GM12878 (cell line): Measurements from ENCODE around the gene RNF220. TPM values are rescaled to one million over a fixed set of nuclear protein-coding genes. Genes with fewer than 3 reads are reported as not detected.

Experiments used
- BACH1 ChIP-seq: fragments of 450-650 bp; IDR thresholded peaks from 2 replicates; pipeline ENCODE4 v1.6.1; 2017; ENCODE audit warnings: mild to moderate bottlenecking, borderline replicate concordance
- BCLAF1 ChIP-seq: fragments of 450-650 bp; IDR thresholded peaks from 2 replicates; pipeline ENCODE4 v1.6.1; 2017; ENCODE audit warnings: antibody characterized with exemption, mild to moderate bottlenecking, moderate library complexity
- CBFB ChIP-seq: IDR thresholded peaks from 2 replicates; pipeline ENCODE4 v1.6.1; 2016; ENCODE audit warnings: antibody characterized with exemption, low read depth
- KDM1A ChIP-seq: fragments of 200-600 bp; sonication (generic); IDR thresholded peaks from 2 replicates; pipeline ENCODE4 v1.6.1; 2016; ENCODE audit warnings: borderline replicate concordance
- MTA2 ChIP-seq: fragments of 450-650 bp; IDR thresholded peaks from 2 replicates; pipeline ENCODE4 v1.6.1; 2016; ENCODE audit warnings: low read depth, mild to moderate bottlenecking, moderate library complexity
- PAX5 ChIP-seq: IDR thresholded peaks from 2 replicates; pipeline ENCODE4 v1.6.1; 2011; ENCODE audit warnings: low read depth, low read length, borderline replicate concordance
- RAD51 ChIP-seq: fragments of 450-650 bp; IDR thresholded peaks from 2 replicates; pipeline ENCODE4 v1.6.1; 2016; ENCODE audit warnings: moderate library complexity, mild to moderate bottlenecking, inconsistent platforms
- RCOR1 ChIP-seq: conservative IDR thresholded peaks from 2 replicates; pipeline ENCODE4 v1.6.1; 2012; ENCODE audit warnings: low read depth, low read length, improper control_type of control experiment
- RUNX3 ChIP-seq: IDR thresholded peaks from 2 replicates; pipeline ENCODE4 v1.6.1; 2012; ENCODE audit warnings: low read length, inconsistent platforms
- SP1 ChIP-seq: IDR thresholded peaks from one replicate; pipeline ENCODE4 v1.6.1; 2011; ENCODE audit warnings: low read depth, low read length
- TAF1 ChIP-seq: IDR thresholded peaks from 2 replicates; pipeline ENCODE4 v1.6.1; 2011; ENCODE audit warnings: mild to moderate bottlenecking, low read depth, low read length, borderline replicate concordance
- YY1 ChIP-seq: IDR thresholded peaks from 2 replicates; pipeline ENCODE4 v1.6.1; 2011; ENCODE audit warnings: low read depth, mild to moderate bottlenecking, low read length
- polyA plus RNA-seq, 11 experiments: library from polyadenylated mRNA; depleted of rRNA in 4 of 11; unstranded in 6 of 11; stranded (reverse) in 5 of 11; fragments of >200 nt; fragmentation: Nextera tagmentation in 4 of 11; fragmentation: Illumina TruSeq in 1 of 11; extraction: Ambion mirVana in 4 of 11; extraction: Trizol in 1 of 11; gene quantifications; 1 replicate in 1 of 11; 2 replicates in 10 of 11; pipeline versions ENCODE4 v1.2.1 to v1.2.3, GENCODE V29; 2011 to 2016; ENCODE audit warnings: inconsistent platforms in 2 of 11, missing spikeins in 2 of 11, low read depth in 1 of 11
- total RNA-seq, 4 experiments: library from RNA; depleted of rRNA in 3 of 4; stranded (reverse); fragments of >200 nt in 3 of 4; fragmentation: Illumina TruSeq in 1 of 4; extraction: Trizol in 1 of 4; gene quantifications; 2 replicates each; pipeline versions ENCODE4 v1.2.1 to v1.2.3, GENCODE V29; 2013 to 2021
- TF ChIP-seq, protein P1 (sequence below): fragments of 450-650 bp; IDR thresholded peaks from 2 replicates; pipeline ENCODE4 v1.6.1; 2017; ENCODE audit warnings: mild to moderate bottlenecking, moderate library complexity
- TF ChIP-seq, protein P2 (sequence below): fragments of 450-650 bp; IDR thresholded peaks from 2 replicates; pipeline ENCODE4 v1.6.1; 2017; ENCODE audit warnings: mild to moderate bottlenecking, moderate library complexity

The RNF220 gene
- total and polyA plus RNA-seq, 10 of the 15 experiments (the other 5 are each of a cell fraction or from before 2014, with no cell fraction given): 4.6 to 84.1 (median 53.7) TPM

DNA sequence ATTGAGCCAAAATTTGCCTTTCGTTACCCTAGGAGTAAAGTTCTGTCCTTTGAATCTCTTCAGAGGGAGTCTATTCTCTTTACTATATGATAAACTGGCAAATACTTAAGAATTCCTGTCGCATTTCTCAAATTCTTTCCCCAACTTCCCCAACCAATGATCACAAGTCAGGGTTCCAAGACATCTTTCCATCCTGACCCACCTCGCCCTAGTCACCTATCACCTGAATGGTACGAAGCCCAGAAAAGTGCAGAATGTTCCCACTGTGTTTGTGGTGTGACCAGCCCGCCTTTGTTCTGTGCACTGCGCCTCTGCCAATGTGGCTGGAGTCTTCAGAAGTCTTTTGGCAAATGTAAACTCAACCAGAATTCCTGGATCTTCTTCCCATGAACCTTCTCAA, 132.5 kb downstream of the RNF220 start (continued):
- TF ChIP-seq, protein P1, sequence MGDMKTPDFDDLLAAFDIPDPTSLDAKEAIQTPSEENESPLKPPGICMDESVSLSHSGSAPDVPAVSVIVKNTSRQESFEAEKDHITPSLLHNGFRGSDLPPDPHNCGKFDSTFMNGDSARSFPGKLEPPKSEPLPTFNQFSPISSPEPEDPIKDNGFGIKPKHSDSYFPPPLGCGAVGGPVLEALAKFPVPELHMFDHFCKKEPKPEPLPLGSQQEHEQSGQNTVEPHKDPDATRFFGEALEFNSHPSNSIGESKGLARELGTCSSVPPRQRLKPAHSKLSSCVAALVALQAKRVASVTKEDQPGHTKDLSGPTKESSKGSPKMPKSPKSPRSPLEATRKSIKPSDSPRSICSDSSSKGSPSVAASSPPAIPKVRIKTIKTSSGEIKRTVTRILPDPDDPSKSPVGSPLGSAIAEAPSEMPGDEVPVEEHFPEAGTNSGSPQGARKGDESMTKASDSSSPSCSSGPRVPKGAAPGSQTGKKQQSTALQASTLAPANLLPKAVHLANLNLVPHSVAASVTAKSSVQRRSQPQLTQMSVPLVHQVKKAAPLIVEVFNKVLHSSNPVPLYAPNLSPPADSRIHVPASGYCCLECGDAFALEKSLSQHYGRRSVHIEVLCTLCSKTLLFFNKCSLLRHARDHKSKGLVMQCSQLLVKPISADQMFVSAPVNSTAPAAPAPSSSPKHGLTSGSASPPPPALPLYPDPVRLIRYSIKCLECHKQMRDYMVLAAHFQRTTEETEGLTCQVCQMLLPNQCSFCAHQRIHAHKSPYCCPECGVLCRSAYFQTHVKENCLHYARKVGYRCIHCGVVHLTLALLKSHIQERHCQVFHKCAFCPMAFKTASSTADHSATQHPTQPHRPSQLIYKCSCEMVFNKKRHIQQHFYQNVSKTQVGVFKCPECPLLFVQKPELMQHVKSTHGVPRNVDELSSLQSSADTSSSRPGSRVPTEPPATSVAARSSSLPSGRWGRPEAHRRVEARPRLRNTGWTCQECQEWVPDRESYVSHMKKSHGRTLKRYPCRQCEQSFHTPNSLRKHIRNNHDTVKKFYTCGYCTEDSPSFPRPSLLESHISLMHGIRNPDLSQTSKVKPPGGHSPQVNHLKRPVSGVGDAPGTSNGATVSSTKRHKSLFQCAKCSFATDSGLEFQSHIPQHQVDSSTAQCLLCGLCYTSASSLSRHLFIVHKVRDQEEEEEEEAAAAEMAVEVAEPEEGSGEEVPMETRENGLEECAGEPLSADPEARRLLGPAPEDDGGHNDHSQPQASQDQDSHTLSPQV: no peak
- TF ChIP-seq PAX5 (no peak), BACH1 (no peak), MTA2 (no peak), RUNX3 (no peak), RAD51 (no peak), RCOR1 (no peak), SP1 (no peak), CBFB (no peak), TAF1 (no peak), BCLAF1 (no peak), YY1 (no peak), KDM1A (no peak)
- TF ChIP-seq, protein P2, sequence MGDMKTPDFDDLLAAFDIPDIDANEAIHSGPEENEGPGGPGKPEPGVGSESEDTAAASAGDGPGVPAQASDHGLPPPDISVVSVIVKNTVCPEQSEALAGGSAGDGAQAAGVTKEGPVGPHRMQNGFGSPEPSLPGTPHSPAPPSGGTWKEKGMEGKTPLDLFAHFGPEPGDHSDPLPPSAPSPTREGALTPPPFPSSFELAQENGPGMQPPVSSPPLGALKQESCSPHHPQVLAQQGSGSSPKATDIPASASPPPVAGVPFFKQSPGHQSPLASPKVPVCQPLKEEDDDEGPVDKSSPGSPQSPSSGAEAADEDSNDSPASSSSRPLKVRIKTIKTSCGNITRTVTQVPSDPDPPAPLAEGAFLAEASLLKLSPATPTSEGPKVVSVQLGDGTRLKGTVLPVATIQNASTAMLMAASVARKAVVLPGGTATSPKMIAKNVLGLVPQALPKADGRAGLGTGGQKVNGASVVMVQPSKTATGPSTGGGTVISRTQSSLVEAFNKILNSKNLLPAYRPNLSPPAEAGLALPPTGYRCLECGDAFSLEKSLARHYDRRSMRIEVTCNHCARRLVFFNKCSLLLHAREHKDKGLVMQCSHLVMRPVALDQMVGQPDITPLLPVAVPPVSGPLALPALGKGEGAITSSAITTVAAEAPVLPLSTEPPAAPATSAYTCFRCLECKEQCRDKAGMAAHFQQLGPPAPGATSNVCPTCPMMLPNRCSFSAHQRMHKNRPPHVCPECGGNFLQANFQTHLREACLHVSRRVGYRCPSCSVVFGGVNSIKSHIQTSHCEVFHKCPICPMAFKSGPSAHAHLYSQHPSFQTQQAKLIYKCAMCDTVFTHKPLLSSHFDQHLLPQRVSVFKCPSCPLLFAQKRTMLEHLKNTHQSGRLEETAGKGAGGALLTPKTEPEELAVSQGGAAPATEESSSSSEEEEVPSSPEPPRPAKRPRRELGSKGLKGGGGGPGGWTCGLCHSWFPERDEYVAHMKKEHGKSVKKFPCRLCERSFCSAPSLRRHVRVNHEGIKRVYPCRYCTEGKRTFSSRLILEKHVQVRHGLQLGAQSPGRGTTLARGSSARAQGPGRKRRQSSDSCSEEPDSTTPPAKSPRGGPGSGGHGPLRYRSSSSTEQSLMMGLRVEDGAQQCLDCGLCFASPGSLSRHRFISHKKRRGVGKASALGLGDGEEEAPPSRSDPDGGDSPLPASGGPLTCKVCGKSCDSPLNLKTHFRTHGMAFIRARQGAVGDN: no peak
